HG03139 (cell line): Measurements from ENCODE around the gene GLT8D1.
"Not testable (repeated sequence)": the region's sequence is repeated elsewhere in the genome, so short reads cannot be mapped to it uniquely, and the experiment has no call there.

Experiments
- ATAC-seq: cut with Tn5 transposase; IDR thresholded peaks from one replicate; pipeline ENCODE4 v1.9.1; 2021; ENCODE audit not compliant: unreplicated experiment

The GLT8D1 gene

DNA sequence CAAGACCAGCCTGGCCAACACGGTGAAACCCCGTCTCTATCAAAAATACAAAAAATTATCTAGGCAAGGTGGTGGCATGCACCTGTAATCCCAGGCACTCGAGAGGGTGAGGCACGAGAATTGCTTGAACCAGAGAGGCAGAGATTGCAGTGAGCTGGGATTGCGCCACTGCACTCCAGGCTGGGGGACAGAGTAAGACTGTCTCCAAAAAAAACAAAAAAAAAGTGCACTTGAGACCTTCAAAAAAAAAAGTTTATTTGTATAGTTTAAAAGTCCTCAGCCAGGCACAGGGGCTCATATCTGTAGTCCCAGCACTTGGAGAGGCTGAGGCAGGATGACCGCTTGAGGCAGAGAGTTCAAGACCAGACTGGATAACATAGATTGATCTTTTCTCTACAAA is 22.0 kb downstream of the GLT8D1 start:
- ATAC-seq: no peak

DNA sequence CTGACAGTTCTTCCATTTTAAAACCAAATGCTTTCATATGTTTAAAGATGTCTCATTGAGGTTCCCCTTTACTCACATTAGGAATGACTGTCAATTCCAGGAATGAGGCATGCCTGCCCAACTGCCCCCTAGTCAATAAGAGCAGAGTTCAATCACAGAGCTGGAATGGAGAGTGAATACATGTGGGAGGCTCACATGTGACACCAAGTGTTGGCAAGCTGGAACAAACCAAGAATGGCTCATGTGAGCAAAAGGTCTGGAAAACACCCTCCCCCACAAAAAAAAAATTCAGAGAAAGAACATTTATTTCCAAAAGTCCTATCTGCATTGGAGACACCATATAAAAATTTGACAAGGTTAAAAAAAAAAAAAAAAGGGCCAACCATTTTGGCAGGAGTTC is 23.6 kb downstream of the GLT8D1 start:
- ATAC-seq: no peak

GRCh38 chr3:52681596-52681995 is 24.0 kb downstream of the GLT8D1 start:
- no peak for ATAC-seq

DNA sequence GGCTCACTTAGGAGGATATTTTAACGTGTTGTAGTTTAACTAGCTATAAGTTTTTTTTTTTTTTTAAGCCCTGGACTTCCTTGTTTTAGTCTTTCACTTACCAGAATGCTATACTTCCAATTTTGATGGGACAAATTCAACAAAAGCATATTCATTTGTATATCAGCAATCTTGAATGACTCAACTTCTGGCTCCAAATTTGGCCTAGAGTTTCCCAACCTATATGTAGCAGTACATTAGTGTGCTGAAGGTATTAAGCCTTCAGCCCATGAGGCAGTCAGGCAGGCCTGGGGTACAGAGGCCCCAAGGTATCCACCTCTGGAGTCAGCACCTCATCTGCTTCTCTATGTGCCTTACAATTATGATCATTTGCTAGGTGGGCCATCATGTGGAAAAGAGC is 25.8 kb downstream of the GLT8D1 start:
- ATAC-seq: no peak

DNA sequence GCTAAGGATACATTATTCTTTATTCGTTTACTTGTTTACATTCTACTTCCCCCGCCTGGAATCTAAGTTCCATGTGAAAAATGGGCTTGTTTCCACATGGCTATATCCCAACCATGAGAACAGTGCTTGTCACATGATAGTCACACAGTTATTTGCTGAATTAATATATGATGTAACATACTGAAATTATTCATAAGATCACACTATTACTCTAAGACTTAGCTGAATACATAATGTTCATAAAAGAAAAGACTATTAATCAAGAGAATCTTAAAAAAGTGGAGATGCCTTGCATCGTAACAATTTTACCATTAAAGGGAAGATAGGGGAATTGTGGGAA is 26.4 kb downstream of the GLT8D1 start:
- ATAC-seq: no peak

DNA sequence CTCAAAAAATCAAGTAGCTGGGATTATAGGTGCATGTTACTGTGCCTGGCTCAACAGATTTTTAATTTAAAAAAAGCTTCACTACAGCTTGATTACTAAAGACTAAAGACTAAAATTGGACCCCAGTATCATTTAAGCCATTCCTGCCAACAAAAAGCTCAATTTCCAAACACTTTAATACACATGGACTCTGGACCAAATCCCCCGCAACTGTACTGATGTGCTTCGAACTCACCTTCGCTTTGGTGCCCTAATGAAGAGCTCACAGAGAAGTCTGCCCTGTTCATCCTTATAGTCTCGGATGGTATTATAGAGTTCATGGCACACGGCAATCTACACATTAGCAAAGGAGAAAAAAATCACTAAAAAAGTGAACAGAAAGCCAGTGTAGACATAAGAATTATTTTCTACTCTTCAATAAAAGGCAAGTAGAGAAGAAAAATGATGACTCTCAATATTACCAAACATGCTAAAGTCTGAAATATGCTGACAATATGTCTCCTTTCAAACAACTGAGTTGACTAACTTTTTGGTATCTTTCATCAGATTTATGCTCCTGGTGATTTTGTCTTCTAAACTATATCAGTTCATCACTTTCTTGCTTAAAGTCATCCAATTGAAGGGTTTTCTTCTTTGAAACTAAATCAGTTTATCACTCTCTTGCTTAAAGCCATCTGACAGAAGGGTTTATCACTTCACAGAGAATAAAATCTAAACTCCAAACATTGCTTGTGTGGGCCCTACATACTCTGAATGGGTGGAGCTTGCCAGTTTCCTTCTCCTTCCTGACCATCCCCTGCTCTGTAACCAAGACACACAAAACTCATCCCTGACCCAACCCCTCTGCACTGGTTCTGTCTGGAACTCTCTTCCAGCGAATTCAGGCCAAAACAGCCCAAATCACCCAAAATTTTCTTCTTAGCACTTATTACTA is 27.1 kb downstream of the GLT8D1 start:
- no peak for ATAC-seq

DNA sequence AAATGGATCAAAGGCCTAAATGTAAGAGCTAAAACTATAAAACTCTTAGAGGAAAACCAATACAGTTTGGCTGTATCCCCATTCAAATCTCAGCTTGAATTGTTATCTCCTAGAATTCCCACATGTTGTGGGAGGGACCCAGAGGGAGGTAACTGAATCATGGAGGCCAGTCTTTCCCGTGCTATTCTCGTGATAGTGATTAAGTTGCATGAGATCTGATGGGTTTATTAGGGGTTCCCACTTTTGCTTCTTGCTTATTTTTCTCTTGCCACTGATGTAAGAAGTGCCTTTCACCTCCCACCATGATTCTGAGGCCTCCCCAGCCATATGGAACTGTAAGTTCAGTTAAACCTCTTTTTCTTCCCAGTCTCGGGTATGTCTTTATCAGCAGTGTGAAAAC is 29.4 kb downstream of the GLT8D1 start:
- ATAC-seq: not testable (repeated sequence)

- no peak for ATAC-seq
These were observed 33.9 kb downstream of the GLT8D1 start for GRCh38 chr3:52671676-52672075.

- ATAC-seq: peak; percentile 63
These were observed 34.7 kb downstream of the GLT8D1 start for GRCh38 chr3:52670621-52671521.

- no peak for ATAC-seq
These were observed 42.5 kb downstream of the GLT8D1 start for GRCh38 chr3:52663098-52663497.

DNA sequence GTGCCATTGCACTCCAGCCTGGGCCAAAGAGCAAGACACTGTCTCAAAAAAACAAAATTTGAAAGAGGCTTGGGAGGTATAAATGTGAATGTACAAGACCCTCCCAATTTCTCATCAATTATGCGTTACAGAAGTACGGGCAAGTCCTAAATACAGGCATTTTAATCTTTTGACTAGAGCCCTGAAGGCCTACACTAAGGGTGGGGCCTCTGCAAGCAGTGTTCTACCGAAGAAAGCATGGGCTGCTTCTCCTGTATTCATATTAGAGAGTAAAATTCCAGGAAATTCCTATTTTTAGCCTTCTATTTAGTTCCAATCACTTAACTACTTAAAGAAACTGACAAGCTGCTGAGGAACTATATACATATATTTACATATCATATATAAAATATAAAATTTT is 45.5 kb downstream of the GLT8D1 start:
- ATAC-seq: no peak

DNA sequence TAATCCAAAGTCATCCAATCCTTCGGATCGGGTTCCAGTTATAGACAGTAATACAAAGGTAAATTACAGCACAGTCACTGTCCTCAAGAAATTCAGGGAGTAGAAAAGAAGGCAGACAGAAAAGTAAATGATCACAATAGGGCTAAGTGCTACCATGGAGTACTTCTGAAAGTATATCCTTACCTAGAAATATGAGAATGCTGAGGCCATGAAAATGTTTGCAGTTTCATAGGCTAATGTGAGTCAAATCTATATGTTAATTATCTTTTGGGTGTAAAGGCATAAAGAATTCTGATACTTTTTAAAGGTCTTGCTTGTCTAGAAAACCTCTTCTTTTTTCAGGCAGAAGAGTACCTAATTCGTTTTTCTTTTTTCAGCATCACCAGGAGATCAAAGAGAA is 49.7 kb downstream of the GLT8D1 start:
- no peak for ATAC-seq

GRCh38 chr3:52651592-52651991 is 54.0 kb downstream of the GLT8D1 start:
- no peak for ATAC-seq

DNA sequence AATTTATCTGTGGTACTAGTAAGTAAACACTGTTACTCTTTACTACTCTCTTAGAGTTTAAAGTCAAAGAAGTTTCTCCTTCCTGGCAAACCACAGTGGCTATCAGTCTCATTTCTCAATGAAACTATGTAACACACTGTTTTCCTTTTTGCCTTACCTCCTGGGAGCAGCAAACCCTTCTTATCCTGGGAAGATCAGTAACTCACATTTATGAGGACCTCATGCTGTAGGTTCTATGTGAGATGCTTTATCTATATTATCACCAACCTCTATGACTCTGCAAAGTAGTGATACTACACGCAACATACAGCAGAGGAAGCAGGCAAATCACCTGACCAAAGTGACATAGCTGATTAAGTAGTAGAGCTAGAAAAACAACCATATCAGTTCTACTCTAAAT is 55.2 kb downstream of the GLT8D1 start:
- no peak for ATAC-seq

GRCh38 chr3:52649461-52650210 is 56.0 kb downstream of the GLT8D1 start:
- no peak for ATAC-seq

- ATAC-seq: no peak
These were observed 60.0 kb downstream of the GLT8D1 start for GRCh38 chr3:52645549-52645948.
